Measurements from ENCODE around the gene MCCD1.

The MCCD1 gene

GRCh38 chr6:31572041-31572911 lies 43.5 kb downstream of the MCCD1 start, which contains the start of gene LTA:
Gene LTA (plus strand): TSS chr6:31572289. CDS start chr6:31572743, 454 bp downstream.
- no peaks in the 10 kb centered on the region for H3K9me3 ChIP-seq
- H3K36me3 ChIP-seq: no peaks in the 10 kb centered on the region
- no peak for TF ChIP-seq CTCF (IDR thresholded peaks at IDR 0.05; ENCODE audit: low read depth, low read length)
- H3K4me3 ChIP-seq (ENCODE audit: low read depth, low read length): no peak within 1 kb of the TSS
- peaks cover 6% of the 10 kb centered on the region; the same call in 1 of the 2 replicates for H3K4me1 ChIP-seq
- DNase-seq: no peak
- no peaks in the 10 kb centered on the region; the same call in 1 of the 2 replicates for H3K27me3 ChIP-seq

- H3K4me3 ChIP-seq (ENCODE audit: low read depth, low read length): no peak overlapping the region
- DNase-seq: no peak
- H3K9me3 ChIP-seq: no peaks in the 10 kb centered on the region
- TF ChIP-seq CTCF (IDR thresholded peaks at IDR 0.05; ENCODE audit: low read depth, low read length): no peak
- no peaks in the 10 kb centered on the region for H3K36me3 ChIP-seq
- H3K27me3 ChIP-seq: no peaks in the 10 kb centered on the region; the same call in 1 of the 2 replicates
- peaks cover 6% of the 10 kb centered on the region; the same call in 1 of the 2 replicates for H3K4me1 ChIP-seq
Observed at GRCh38 chr6:31573239-31574105, 44.7 kb downstream of the MCCD1 start.

- DNase-seq: no peak
- Histone ChIP-seq H3K27me3 (no peaks in the 10 kb centered on the region), H3K4me1 (peaks cover 6% of the 10 kb centered on the region; the same call in 1 of the 2 replicates), H3K4me3 (ENCODE audit: low read depth, low read length) (no peak overlapping the region), H3K9me3 (no peaks in the 10 kb centered on the region), H3K36me3 (no peaks in the 10 kb centered on the region)
- TF ChIP-seq CTCF (IDR thresholded peaks at IDR 0.05; ENCODE audit: low read depth, low read length): no peak
Observed at GRCh38 chr6:31574106-31575061, 45.6 kb downstream of the MCCD1 start.

GRCh38 chr6:31575335-31575901 lies 46.7 kb downstream of the MCCD1 start, which contains the start of gene TNF:
Gene TNF (plus strand): TSS chr6:31575565. CDS start chr6:31575742, 177 bp downstream.
- no peak for TF ChIP-seq CTCF (IDR thresholded peaks at IDR 0.05; ENCODE audit: low read depth, low read length)
- Histone ChIP-seq H3K9me3 (no peaks in the 10 kb centered on the region), H3K4me3 (ENCODE audit: low read depth, low read length) (no peak within 1 kb of the TSS), H3K4me1 (peaks cover 6% of the 10 kb centered on the region; the same call in 1 of the 2 replicates), H3K36me3 (no peaks in the 10 kb centered on the region), H3K27me3 (no peaks in the 10 kb centered on the region)
- DNase-seq: no peak

GRCh38 chr6:31575952-31576685 lies 47.4 kb downstream of the MCCD1 start:
- H3K4me1 ChIP-seq: peaks cover 6% of the 10 kb centered on the region; the same call in 1 of the 2 replicates
- no peaks in the 10 kb centered on the region for H3K27me3 ChIP-seq
- no peak for TF ChIP-seq CTCF (IDR thresholded peaks at IDR 0.05; ENCODE audit: low read depth, low read length)
- no peak overlapping the region for H3K4me3 ChIP-seq (ENCODE audit: low read depth, low read length)
- no peaks in the 10 kb centered on the region for H3K36me3 ChIP-seq
- no peak for DNase-seq
- H3K9me3 ChIP-seq: no peaks in the 10 kb centered on the region

Data from BE2C (cell line).